NCI-H2107 (cell line): ENCODE results near the gene AANAT.
"Not testable (repeated sequence)": the region's sequence is repeated elsewhere in the genome, so short reads cannot be mapped to it uniquely, and the experiment has no call there.

Source experiments
- DNase-seq: peaks from one replicate; lab custom pipeline; 2025; lab: John Stamatoyannopoulos, UW

Gene AANAT

GRCh38 chr17:76506408-76507345 lies 39.3 kb downstream of the AANAT start:
- peak; percentile 36 for DNase-seq

GRCh38 chr17:76508472-76509063 lies 41.2 kb downstream of the AANAT start:
- not testable (repeated sequence) for DNase-seq

GRCh38 chr17:76510831-76511244 lies 43.4 kb downstream of the AANAT start:
- no peak for DNase-seq

GRCh38 chr17:76511668-76512365 lies 44.4 kb downstream of the AANAT start:
- DNase-seq, result no peak

GRCh38 chr17:76512366-76513305 lies 45.2 kb downstream of the AANAT start:
- DNase-seq, result no peak

GRCh38 chr17:76513306-76513692 lies 45.9 kb downstream of the AANAT start:
- no peak for DNase-seq

GRCh38 chr17:76514355-76514754 lies 47.0 kb downstream of the AANAT start:
- DNase-seq, result not testable (repeated sequence)

GRCh38 chr17:76515274-76515949 lies 48.0 kb downstream of the AANAT start:
- no peak for DNase-seq

GRCh38 chr17:76517638-76518038 lies 50.2 kb downstream of the AANAT start:
- no peak for DNase-seq

- DNase-seq, result no peak
Observed at GRCh38 chr17:76519048-76519966, 51.9 kb downstream of the AANAT start.
